DMS114 treated with DMSO at 0.1 percent for 48 hours (cell line): Measurements from ENCODE around the gene LILRB5.
"Not testable (repeated sequence)": the region's sequence is repeated elsewhere in the genome, so short reads cannot be mapped to it uniquely, and the experiment has no call there.

ENCODE experiments used
- DNase-seq: peaks from one replicate; lab custom pipeline; 2025; ENCODE audit not compliant: unreplicated experiment; lab: John Stamatoyannopoulos, UW

Gene LILRB5

DNA sequence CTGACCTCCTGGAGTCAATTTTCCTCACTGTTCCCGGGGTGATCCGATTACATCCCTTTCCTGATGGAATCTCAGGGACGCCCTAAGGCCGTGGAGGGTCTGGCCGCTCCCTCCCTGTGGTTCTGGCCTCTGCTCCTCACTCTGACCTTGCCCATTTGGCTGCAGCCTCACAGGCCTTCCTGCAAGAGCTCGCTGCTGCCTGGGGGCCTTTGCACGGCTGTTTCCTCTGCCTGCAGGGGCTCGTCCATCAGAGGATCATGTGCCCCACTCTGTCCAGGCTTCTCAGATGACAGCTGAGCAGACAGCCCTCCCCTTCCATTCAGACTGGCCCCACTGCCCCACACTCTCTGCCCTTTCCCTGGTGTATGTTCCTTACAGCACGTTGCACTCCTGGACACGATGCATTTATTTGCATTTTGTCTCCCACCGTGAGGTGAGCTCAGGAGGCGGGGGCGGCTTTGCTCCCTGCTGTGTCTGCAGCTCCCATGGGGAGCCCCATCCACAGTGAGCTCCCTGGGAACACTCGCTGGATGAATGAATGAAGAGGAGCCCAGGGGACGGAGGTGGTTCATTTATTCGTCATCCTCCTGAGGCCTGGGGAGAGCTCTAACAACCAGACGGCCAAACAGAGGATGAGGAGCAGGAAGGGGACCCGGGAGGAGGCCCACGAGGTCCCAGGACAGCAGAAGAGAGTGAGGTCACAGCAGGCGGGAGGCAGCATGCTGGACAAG is 39.4 kb downstream of the LILRB5 start:
- DNase-seq: not testable (repeated sequence)

GRCh38 chr19:54216869-54217268 is 40.2 kb downstream of the LILRB5 start:
- no peak for DNase-seq

- not testable (repeated sequence) for DNase-seq
Measured at GRCh38 chr19:54214734-54215133, 42.3 kb downstream of the LILRB5 start.

GRCh38 chr19:54214217-54214616 is 42.9 kb downstream of the LILRB5 start:
- DNase-seq: not testable (repeated sequence)

- DNase-seq: no peak
Measured at GRCh38 chr19:54211235-54211634, 45.8 kb downstream of the LILRB5 start.

GRCh38 chr19:54209811-54210494 is 47.1 kb downstream of the LILRB5 start:
- no peak for DNase-seq

DNA sequence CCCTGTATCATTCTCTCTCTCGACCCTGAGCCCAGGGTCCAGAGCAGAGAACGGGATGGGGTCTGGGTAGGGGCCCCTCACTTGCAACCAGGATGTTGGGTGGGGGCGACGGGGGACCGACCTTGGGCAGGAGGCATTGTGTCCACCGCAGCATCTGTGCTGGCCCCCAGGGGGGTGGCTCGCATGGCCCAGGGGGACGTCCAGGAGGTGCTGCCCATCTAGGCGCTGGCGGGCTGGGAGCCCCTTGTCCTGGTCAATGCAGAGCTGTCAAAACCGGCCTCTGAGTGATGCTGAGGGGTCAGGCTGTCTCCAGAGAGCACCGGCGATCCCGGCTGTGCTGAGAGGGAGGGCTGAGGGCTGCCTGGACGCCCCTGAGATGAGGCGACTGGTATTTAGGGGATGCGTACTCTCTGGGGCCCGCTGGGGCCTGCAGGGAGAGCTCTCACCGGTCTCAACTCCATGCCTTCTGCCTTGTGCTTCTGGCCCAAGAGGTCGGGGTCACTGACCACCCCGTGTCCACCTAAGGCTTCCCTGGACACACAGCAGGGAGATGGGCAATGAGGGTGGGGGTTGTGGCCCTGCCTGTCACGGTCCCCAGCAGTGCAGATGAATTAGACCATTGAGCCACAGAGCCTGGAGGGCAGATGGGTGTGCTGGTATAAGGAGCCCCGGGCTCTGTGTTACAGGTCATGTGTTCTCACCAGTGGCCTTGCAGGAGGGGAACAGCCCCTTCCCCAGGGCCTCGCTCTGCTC is 47.8 kb downstream of the LILRB5 start:
- no peak for DNase-seq

- DNase-seq: no peak
Measured at GRCh38 chr19:54208784-54209057, 48.4 kb downstream of the LILRB5 start.

DNA sequence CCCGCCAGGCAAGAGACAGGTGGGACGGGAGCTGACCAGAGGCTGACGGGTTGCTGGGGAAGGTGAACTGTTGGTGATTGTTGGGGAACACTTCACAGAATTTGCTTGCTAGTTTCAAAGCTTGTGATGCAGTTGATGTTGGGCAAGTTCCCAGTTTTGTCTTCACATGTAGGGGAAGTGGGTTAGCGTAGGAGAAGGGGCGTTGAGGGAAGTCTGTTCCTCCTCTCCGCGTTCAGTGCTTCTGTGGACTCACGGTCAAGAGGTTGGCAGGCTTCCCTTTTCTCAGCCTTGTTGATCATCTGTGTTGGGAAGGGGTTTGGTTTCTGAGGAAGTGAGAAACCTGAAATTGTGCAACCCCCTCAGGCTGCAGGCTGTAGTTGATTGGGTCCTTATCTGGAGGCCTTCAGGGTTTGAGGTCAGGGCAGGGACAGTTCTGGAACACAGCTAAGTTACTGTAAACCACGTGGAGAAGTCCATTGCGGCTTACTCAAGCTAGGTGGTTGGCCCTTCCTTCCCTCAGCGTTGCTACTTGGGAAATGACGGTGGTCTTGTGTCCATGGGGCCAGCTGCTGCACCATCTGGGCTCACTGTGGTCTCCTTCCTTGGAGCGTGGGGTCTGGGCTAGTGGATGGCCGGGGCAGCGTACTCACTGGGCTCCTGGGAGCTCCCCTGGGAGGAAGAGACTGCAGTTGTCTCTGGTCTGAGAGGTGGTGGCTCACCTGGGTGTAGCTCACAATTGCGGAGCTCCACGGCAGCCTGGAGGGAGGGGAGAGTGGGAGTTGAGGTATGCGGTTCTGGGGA is 48.9 kb downstream of the LILRB5 start:
- peak; percentile 30 for DNase-seq

DNA sequence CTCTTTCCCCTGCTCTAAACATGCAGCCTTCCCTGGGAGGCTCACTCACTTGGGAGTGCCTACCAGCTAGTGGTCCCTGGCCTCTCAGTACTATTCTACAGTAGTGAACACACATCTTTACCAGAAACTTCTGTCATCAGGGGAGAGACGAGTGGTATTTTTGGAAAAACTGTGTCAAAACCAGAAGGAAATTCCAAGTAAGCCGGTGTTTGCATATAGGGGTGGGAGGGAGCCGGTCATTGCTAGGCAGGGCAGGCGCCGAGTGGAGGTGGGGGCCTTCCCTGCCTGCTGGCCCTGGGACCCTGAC is 49.4 kb downstream of the LILRB5 start:
- DNase-seq: no peak

DNA sequence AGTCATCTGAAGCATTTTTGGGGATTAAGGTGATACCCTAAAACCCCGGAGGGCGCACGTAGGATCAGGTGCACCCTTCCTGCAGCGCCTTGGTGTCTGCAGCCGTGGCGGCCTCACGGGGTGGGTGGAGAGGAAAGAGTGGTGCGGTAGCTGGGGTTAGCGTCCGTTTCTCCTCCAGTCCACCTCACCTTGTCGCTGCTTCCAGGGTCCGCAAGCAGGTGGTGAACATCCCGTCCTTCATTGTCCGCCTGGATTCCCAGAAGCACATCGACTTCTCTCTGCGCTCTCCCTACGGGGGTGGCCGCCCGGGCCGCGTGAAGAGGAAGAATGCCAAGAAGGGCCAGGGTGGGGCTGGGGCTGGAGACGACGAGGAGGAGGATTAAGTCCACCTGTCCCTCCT is 49.9 kb downstream of the LILRB5 start:
- not testable (repeated sequence) for DNase-seq

DNA sequence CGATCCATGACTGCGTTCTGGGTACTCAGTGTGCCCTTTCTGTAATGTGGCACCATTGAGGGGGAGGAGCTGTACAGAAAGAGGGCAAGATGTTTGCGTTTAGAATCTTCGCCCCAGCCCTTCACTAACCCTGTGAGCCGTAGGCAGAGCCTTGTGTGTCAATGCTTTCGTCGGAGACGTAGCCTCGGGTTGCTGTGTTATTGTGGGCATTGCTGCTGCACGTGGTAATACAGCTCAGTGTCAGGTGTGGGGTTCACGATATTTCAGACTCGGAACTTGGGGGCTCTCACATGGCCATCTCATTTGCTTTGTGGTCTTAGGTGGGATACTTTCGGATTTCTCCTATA is 50.3 kb downstream of the LILRB5 start:
- no peak for DNase-seq

DNA sequence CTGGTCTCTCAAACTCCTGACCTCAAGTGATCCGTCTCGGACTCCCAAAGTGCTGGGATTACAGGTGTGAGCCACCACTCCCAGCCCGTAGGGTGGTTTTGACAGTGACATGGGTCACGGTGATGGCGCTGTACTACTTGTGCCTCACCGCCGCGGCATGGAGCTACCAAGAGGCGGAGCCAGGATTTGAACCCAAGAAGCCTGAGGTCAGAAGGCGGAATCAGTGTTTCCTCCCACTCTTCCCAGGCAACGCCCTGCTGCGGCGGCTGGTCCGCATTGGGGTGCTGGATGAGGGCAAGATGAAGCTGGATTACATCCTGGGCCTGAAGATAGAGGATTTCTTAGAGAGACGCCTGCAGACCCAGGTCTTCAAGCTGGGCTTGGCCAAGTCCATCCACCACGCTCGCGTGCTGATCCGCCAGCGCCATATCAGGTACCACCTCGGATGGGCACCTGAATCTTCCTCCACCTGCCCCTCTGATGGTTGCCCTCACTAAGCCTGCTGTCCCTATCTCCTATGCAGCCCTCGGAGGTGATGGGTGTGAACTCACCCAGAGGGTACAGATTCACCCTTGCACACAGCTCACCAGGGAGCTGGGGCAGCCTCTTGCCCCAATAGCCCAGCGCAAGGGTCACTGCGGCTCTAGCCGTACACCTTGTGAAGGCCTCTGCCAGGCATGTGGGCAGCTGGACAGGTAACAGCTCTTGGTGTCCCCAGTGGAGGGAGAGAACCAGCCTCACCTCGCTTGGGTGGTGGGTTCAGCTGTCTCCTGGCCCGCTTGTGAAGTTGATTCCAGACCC is 50.8 kb downstream of the LILRB5 start:
- no peak for DNase-seq

DNA sequence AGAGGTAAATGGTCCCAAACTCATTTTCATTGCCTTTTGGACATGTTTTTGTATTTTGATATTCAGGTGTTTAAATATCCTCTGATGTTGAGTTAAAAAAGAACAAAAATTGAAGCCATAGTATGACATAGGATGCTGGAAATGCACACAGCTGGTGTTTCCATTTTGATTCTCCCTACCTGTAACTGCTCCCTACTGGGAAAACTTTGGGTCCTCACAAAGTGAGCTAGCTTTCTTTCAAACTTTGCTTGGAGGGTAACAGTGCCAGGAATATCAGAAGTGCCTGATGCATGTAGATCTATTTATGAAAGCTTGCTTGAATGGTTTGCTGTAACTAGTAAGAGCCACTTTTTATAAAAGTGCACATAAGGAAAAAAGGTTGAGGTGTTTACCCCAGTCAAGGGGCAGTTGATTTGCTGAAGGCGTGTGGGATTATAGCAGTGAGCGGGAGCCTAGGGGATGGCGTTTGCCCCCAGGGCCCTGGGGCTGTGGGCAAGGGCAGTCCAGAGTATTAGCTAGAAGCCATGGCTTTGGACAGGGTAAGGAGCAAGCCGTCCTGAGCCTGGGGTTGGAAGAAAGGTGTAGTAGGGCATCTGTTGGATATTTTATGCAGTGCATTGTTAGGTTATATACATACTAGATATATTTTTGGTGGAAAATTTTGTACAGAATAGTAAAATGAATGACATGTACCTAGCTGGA is 52.2 kb downstream of the LILRB5 start:
- DNase-seq: no peak

GRCh38 chr19:54203151-54203611 is 53.9 kb downstream of the LILRB5 start:
- DNase-seq: no peak

DNA sequence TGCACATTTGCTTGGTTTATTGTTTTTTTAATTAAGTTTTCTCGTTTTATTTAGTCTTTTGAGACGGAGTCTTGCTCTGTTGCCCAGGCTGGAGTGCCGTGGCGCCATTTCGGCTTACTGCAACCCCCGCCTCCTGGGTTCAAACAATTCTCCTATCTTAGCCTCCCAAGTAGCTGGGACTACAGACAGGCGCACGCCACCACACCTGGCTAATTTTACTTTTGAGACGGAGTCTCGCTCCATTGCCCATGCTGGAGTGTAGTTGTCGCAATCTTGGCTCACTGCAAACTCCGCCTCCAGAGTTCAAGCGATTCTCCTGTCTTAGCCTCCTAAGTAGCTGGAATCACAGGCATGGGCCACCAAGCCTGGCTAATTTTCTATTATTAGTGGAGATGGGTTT is 55.1 kb downstream of the LILRB5 start:
- DNase-seq: no peak

DNA sequence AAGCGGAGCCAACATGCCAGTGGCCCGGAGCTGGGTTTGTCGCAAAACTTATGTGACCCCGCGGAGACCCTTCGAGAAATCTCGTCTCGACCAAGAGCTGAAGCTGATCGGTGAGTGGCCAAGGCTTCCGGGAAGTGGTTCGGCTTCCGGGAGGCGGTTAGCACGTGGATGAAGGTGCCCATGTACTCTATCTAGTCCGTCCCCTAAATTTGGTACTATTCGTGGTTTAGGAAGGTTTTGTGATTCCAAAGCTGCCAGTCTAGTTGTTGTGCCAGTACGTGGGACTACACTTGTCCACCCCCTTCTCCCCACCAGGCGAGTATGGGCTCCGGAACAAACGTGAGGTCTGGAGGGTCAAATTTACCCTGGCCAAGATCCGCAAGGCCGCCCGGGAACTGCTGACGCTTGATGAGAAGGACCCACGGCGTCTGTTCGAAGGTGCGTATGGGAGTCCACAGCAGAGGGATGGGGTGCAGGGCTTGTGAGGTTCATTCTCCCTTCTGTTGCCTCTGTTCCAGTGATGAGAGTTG is 55.8 kb downstream of the LILRB5 start:
- no peak for DNase-seq
